GM18519 (cell line): Measurements from ENCODE around the gene TMEM127.
"Not testable (repeated sequence)": the region's sequence is repeated elsewhere in the genome, so short reads cannot be mapped to it uniquely, and the experiment has no call there.

Experiments
- ATAC-seq: cut with Tn5 transposase; IDR thresholded peaks from one replicate; pipeline ENCODE4 v1.9.1; 2021; ENCODE audit warnings: mild to moderate bottlenecking, moderate library complexity; ENCODE audit not compliant: unreplicated experiment, low FRiP score

Gene TMEM127

DNA sequence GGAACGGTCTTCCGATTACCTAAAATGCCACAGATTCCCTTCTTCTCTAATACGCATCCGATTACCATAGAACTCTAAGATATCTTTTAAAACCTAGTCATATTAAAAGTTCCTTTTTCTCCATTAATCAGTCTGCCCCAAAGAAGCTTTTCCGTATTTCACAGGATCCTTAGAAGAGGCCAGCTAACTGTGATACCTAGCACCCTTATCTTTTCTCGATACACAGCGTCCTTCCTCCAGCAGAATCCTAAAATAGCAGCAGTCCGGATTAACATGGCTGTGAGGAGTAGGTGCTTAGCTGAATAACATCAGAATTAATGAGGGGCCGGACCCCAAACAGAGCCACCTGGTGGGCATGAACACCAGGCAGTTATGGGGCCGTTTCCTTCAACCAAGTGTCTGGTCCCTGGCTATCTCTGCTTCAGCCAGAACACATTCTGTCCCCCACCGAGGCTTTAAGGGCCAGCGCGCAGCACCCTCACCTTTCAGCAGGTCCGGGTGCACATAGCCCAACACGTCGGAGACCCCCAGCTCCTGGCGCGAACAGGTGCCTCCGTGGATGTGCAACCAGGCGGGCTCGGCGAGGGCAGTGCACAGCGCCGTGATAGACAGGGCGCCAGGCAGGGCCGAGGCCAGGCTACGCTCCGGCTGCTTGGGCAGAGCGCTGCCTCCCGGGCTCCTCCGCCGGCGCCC is 995 bp downstream of the TMEM127 start:
- ATAC-seq = no peak

- no peak for ATAC-seq
These were observed 1.7 kb downstream of the TMEM127 start for GRCh38 chr2:96264086-96264485.

DNA sequence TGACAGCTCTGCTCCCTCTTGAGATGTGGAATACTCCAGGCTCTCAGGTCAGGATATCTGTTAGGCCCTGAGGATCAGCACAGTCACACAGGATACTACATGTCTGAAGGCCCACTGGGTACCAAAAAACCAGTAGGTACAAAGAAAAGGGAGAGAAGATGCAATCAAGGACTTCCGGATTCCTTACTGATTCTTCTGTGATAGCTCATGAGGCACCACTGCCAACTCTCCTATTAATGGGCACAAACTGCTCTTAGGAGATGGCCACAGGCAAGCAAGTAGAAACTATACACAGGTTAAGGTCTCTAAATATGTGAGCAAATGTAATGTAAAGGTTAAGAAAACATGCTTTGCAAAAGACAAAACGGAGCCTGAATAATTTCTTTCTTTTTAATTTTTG is 3.5 kb downstream of the TMEM127 start:
- no peak for ATAC-seq

GRCh38 chr2:96261328-96262003 is 4.3 kb downstream of the TMEM127 start:
- ATAC-seq = no peak

GRCh38 chr2:96260387-96261260 is 5.2 kb downstream of the TMEM127 start:
- ATAC-seq = no peak

DNA sequence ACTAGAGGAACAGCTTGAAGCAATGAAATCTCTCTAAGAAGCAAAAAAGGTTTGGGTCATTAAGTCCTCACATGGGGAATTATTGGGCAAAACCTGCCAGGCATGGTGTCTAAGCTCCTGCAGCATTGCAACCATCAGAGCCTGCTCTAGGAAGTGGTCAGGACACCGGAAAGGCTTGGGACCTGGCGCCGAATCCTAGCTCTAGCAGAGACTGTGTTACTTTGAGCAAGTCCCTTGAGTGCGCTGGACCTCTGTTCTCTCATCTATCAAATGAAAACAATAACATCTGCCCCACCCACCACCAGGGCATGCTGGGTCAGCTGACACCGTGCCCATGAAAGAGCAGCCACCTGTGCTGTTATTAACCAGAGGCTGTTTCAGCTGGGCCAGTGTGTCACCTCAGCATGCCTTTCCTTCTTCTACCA is 6.3 kb downstream of the TMEM127 start:
- ATAC-seq = no peak

DNA sequence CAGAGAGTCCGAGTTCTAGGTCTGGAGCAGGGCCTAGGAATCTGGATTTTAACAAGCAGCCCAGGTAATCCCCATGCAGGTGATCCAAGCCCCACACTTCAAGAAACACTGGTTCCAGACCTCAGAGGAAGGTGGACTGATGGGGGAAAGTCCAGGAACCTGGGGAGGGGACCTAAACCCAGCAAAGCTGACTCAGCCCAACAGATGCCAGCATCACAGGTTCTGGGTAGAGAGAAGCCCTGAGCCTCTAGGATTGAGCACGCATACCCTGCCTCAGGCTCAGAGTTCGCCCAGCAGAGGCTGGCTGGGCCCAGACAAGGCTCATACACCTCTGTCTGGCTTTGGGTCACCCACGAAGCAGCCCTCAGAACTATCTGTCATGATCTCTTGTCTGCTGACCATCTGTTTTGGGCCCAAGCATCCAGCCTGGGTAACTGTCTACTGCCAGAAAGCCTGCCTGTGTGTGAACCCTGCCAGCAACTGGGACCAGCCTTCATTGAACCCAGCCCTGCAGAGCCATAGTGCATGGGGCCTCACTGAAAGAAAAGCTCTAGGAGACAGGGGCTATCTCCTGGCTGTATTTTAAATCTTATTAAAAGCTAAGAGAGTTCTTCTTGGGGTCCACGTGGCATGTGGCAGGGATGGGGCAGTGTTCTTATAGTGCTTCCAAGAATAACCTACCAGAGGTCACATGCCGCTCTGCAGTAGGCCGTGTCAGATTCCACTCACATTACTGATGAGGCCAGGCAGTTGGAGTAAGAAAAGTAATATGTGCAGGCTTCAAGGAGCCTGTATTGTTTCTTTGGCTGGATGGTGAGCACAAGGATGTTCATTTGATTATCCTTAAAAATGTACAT is 7.4 kb downstream of the TMEM127 start:
- no peak for ATAC-seq

DNA sequence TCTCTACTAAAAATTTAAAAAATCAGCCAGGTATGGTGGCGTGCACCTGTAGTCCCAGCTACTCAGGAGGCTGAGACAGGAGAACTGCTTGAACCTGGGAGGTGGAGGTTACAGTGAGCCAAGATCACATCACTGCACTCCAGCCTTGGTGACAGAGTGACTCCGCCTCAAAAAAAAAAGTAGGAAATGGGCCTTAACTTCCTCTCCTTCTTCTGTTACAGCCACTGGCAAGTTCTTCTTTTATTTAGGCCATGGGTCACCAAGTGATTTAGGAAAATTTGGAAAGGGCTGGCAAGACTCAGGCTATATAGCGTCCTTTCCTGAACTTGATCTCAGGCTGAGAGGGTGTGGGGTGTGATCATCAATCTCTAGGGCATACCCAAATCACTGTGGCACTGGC is 8.1 kb downstream of the TMEM127 start:
- not testable (repeated sequence) for ATAC-seq

GRCh38 chr2:96256611-96257113 is 9.1 kb downstream of the TMEM127 start:
- no peak for ATAC-seq

GRCh38 chr2:96254571-96254970 is 11.2 kb downstream of the TMEM127 start:
- ATAC-seq = no peak

- no peak for ATAC-seq
These were observed 12.8 kb downstream of the TMEM127 start for GRCh38 chr2:96253006-96253405.

DNA sequence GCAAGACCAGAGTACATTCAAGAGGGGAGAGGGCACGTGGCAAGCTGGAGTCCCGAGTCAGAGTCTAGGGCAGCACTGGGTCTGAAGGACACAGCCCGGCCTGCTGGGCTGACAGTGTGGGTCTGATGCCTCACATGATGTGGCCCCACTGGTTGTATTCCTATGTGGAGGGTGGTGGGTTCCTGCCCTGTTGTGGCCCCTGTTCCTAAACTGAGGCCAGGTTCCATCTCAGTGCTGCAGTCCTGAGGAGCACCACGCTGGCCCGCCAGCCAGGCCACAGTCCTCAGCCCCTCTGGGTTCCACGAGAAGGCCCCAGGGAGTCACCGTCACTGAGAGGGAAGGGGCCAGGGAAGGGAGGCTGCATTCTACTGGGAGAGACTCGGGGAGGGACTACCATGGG is 13.3 kb downstream of the TMEM127 start:
- ATAC-seq = no peak

DNA sequence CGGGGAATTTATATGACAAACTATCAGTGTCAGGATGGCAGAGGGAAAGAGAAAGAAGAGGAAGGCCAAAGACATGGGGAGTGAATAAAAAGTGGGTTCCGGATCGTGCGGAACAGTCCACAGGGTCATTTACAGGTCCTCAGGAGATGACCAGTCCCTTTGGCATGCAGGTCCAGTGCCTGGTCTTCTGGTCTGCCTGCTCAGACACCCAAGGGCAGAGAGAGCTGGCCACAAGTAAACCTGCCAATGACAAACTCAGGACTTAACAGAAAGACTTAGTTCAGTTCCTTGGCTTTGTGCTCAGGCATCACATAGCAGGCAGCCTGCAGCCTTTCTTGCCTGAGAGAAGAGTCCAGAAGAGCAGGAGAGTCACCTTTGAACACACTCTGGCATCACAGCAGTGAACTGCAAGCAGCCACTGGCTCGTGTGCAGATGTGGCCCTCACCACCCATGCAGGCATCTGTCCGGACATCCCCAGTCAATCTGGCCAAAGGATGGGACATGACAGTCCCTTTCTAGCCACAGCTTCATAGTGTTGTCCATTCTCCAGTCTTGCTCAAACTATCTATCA is 14.0 kb downstream of the TMEM127 start:
- no peak for ATAC-seq

DNA sequence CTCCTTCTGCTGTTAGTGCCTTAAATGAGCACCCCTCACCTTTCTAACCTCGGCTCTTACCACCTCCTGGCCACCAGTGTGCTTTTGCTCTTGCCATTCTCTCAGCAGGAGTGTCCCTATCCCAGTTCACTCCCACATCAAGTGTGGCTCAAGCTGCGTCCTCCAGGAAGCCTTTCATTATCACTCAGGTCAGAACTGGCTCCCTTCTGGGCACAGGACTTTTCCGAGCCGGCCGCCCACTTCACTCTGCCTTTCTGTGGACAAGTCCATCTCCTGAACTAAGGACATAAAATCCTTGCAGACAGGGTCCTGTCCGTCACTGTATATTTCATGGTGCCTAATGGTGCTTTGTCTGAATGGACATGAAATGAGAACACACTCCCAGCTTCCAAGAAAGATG is 15.6 kb downstream of the TMEM127 start:
- no peak for ATAC-seq

- no peak for ATAC-seq
These were observed 16.1 kb downstream of the TMEM127 start for GRCh38 chr2:96249654-96250053.

- no peak for ATAC-seq
These were observed 17.2 kb downstream of the TMEM127 start for GRCh38 chr2:96248624-96249023.

DNA sequence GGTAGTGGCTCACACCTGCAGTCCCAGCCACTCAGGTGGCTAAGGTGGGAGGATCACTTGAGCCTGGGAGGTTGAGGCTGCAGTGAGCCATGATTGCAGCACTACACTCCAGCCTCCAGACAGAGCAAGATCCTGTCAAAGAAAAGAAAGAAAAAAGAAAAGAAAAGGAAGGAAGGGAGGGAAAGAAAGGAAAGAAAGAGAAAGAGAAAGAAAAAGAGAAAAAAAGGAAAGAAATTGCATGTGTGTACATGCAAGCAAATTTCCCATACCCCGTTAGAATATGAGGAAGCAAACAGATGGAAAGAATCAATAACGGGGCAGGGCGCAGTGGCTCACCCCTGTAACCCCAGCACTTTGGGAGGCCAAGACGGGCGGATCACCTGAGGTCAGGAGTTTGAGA is 17.9 kb downstream of the TMEM127 start:
- no peak for ATAC-seq

- ATAC-seq = no peak
These were observed 18.8 kb downstream of the TMEM127 start for GRCh38 chr2:96247009-96247408.

DNA sequence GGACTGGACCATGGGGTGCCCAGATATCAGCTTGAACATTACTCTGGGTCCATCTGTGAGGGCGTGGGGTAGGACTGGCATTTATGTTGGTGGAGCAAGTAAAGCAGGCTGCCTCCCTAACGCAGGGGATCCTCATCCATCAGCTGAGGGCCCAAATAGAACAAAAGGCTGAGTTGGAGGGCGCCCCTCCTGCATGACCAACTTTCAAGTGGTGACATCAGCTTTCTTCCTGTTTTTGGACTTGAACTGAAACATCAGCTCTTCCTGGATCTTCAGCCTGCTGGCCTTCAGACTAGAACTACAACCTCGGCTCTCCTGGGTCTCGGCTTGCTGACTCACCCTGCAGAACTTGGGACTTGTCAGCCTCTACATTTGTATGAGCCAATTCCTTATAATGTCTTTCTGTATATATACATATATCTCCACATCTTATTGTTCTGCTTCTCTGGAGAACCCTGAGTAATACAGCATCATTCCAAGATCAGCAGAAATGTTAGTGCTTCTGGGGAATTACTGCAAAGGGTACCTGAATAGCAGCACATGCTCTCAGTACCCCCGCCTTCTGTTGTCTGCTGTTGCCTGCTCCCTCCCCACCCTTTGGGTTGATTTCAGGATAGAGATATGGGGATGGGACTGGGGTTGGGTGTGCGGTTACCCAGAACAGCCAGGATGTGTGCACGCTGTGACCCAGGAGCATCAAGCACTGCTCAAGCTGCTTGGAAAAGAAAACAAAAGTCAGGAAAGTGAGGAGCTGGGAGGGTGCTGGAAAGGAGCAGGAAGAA is 20.0 kb downstream of the TMEM127 start:
- no peak for ATAC-seq
